NT2/D1 (cell line): ENCODE data around the gene COX8C.

ENCODE experiments used
- DNase-seq: peaks from one replicate; pipeline ENCODE4 v3.0.0-alpha.2; 2011; ENCODE audit warnings: low read depth, low spot score
- H3K27me3 ChIP-seq: 2 replicates; pipeline ENCODE4 v1.6.0; 2011; ENCODE audit warnings: mild to moderate bottlenecking; ENCODE audit not compliant: insufficient read length, insufficient read depth
- H3K36me3 ChIP-seq: 2 replicates; pipeline ENCODE4 v1.6.1; 2011; ENCODE audit warnings: mild to moderate bottlenecking, low read length, mixed read lengths; ENCODE audit not compliant: insufficient read depth, insufficient read length
- H3K4me1 ChIP-seq: 2 replicates; pipeline ENCODE4 v1.5.1; 2011; ENCODE audit not compliant: insufficient read depth, insufficient read length
- H3K4me3 ChIP-seq: 2 replicates; pipeline ENCODE4 v1.5.1; 2011; ENCODE audit warnings: low read depth; ENCODE audit not compliant: insufficient read length
- H3K9ac ChIP-seq: 2 replicates; pipeline ENCODE4 v1.6.0; 2011; ENCODE audit warnings: low read depth; ENCODE audit not compliant: insufficient read length
- H3K9me3 ChIP-seq: 2 replicates; pipeline ENCODE4 v1.5.1; 2011; ENCODE audit warnings: mild to moderate bottlenecking, low read length; ENCODE audit not compliant: insufficient read depth
- SUZ12 ChIP-seq: IDR thresholded peaks from 2 replicates; pipeline ENCODE4 v1.6.1; 2011; ENCODE audit not compliant: insufficient read length, insufficient read depth; ENCODE audit errors: extremely low read depth
- YY1 ChIP-seq: IDR thresholded peaks from 2 replicates; pipeline ENCODE4 v1.6.1; 2011; ENCODE audit not compliant: insufficient read length, insufficient read depth
- ZNF274 ChIP-seq: IDR thresholded peaks from 2 replicates; pipeline ENCODE4 v1.6.1; 2011; ENCODE audit warnings: mild to moderate bottlenecking, low read depth, low read length

Gene COX8C

DNA sequence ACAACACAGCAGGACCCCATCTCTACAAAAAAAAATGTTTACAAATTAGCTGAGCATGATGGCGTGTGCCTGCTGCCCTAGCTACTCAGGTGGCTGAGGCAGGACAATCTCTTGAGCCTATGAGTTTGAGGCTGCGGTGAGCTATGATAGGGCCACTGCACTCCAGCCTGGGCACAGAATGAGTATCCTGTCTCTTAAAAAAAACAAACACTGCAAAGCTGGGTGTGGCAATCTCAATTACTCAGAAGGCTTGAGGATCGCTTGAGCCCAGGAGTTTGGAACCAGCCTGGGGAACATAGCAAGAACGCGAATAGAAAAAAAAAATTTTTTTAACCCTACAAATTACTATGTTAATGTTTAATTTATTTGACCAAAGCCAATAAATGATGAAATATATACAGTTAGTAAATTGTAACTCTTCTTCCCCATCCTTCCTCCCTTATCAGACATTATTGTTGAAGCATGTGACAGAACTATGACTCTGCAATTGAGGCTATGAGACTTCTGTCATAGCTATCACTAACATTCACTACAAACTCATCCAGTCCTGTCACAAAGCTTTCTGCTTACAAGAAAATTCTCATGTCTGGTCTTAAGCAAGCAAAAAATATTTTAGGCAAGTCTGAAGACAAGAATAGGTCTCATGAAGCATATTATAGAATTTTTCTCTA lies 23.9 kb upstream of the COX8C start:
- TF ChIP-seq ZNF274 (no peak), YY1 (no peak), SUZ12 (no peak)
- no peak overlapping the region for H3K9ac ChIP-seq
- H3K9me3 ChIP-seq, result no peaks in the 10 kb centered on the region
- no peak for DNase-seq
- H3K36me3 ChIP-seq, result peaks cover 20% of the 10 kb centered on the region
- H3K27me3 ChIP-seq, result no peaks in the 10 kb centered on the region
- H3K4me3 ChIP-seq, result no peak overlapping the region
- peaks cover 3% of the 10 kb centered on the region for H3K4me1 ChIP-seq

DNA sequence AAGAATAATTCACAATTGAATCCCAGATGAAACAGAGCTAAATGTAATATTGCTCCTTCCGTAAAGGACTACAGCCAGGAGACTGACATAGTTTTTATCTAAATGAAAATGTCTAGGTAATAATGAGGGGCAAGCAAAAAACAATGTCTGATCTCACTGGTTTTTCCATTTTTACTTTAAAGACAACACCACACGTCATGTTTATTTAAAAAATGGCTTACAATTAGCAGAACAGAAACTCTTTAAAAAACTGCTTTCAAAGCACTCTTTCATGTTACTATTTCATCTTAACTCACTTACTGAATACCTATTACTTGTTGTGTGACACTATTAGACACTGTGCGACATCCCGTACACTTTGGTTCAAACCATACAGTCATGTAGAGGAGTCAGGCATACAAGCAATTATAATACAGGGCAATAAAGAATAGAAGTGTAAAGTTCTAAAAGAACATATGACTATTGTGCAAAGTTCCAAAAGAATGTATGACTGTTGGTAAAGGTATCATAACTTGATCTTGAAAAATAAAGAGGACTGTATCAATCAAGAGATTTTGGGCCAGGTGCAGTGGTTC lies 23.3 kb upstream of the COX8C start:
- Histone ChIP-seq H3K36me3 (peaks cover 20% of the 10 kb centered on the region), H3K4me3 (no peak overlapping the region), H3K27me3 (no peaks in the 10 kb centered on the region), H3K4me1 (peaks cover 3% of the 10 kb centered on the region), H3K9me3 (no peaks in the 10 kb centered on the region), H3K9ac (no peak overlapping the region)
- DNase-seq, result no peak
- TF ChIP-seq SUZ12, result no peak
- TF ChIP-seq YY1, result no peak
- TF ChIP-seq ZNF274, result no peak

DNA sequence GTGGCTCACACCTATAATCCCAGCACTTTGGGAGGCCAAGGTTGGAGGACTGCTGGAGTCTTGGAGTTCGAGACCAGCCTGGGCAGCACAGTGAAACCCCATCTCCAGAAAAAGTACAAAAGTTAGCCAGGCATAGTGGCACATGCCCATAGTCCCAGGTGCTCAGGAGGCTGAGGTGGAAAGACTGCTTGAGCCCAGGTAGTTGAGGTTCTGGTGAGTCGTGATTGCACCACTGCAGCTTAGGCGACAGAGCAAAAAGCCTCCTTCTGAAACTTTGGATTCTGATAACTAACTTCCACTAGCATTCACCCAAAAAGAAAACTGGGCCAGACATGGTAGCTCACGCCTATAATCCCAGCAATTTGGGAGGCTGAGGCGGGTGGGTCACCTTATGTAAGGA lies 20.8 kb upstream of the COX8C start:
- Histone ChIP-seq H3K27me3 (no peaks in the 10 kb centered on the region), H3K9ac (no peak overlapping the region), H3K4me1 (no peaks in the 10 kb centered on the region), H3K9me3 (no peaks in the 10 kb centered on the region), H3K36me3 (peaks cover 20% of the 10 kb centered on the region), H3K4me3 (no peak overlapping the region)
- no peak for TF ChIP-seq YY1
- no peak for TF ChIP-seq SUZ12
- no peak for DNase-seq

DNA sequence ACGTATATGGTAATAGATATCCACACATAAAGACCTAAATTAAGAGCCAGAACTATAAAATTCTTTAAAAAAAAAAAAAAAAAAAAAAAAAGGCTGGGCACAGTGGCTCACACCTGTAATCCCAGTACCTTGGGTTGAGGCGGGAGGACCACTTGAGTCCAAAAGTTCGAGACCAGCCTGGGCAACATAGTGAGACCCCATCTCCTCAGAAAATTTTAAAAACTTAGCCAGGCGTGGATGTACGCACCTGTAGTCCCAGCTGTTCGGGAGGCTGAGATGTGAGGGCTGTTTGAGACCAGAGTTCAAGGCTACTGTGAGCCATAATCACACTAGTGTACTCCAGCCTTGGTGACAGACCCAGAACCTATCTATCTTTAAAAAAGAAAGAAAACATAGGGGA lies 18.4 kb upstream of the COX8C start:
- H3K9ac ChIP-seq, result no peak overlapping the region

DNA sequence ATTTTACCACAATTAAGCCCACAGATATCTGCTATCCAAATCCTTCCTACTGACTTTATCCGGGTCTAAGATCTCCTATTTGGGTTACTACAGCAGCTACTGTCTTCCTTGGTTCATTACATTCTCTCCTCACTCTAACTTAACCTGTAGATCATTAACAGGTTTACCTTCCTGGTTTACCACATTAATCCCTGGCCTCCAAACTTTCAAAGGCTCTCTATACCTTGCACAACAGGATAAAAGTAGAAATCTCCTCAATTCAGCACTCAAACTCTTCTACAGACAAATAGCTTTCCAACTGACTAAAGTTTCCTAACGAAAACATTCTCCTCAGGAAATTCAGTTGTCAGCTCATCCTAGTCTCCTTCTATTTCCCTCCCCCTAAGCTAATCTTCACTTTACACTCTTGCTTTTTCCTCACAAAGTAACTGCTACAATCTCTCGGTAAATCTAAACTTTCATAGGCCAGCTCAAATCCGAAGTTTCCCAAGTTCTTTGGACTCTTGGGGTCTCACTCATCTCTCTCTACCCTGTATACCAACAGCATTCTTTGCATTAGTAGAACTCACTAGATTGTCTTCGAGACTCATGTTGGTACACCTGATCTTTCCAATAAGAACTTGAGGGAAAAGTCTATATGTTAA lies 16.9 kb upstream of the COX8C start:
- no peak for DNase-seq
- no peaks in the 10 kb centered on the region for H3K4me1 ChIP-seq
- no peak overlapping the region for H3K4me3 ChIP-seq
- TF ChIP-seq ZNF274 (no peak), YY1 (no peak), SUZ12 (no peak)
- no peaks in the 10 kb centered on the region for H3K27me3 ChIP-seq
- no peak overlapping the region for H3K9ac ChIP-seq
- no peaks in the 10 kb centered on the region for H3K9me3 ChIP-seq
- no peaks in the 10 kb centered on the region for H3K36me3 ChIP-seq

More for the DNA sequence above, 18.4 kb upstream of the COX8C start:
- no peak for DNase-seq
- Histone ChIP-seq H3K9me3 (no peaks in the 10 kb centered on the region), H3K4me3 (no peak overlapping the region), H3K4me1 (no peaks in the 10 kb centered on the region), H3K36me3 (peaks cover 8% of the 10 kb centered on the region), H3K27me3 (no peaks in the 10 kb centered on the region)
- TF ChIP-seq SUZ12 (no peak), ZNF274 (no peak), YY1 (no peak)

DNA sequence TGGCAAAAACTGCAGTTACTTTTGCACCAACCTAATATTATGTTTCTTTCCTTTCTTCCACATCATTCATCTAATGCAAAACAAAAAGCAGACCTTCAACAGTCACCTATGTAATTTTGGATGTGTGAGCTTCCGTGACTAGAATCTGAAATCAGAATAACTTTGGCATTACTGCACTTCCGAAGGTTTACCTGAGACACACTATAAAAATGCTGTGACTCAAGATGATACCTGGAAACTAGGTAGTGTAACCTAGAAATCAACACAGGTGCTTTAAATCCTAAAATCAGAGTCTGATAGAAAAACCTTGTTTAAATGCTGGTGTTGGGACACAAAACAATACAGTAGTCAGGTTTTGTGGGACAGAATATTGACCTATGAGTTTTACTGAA lies 16.4 kb upstream of the COX8C start:
- no peaks in the 10 kb centered on the region for H3K4me1 ChIP-seq
- H3K9ac ChIP-seq, result no peak overlapping the region
- H3K4me3 ChIP-seq, result no peak overlapping the region
- TF ChIP-seq SUZ12, result no peak
- no peak for TF ChIP-seq YY1
- TF ChIP-seq ZNF274, result no peak
- no peaks in the 10 kb centered on the region for H3K27me3 ChIP-seq
- H3K36me3 ChIP-seq, result no peaks in the 10 kb centered on the region
- no peaks in the 10 kb centered on the region for H3K9me3 ChIP-seq
- DNase-seq, result no peak

DNA sequence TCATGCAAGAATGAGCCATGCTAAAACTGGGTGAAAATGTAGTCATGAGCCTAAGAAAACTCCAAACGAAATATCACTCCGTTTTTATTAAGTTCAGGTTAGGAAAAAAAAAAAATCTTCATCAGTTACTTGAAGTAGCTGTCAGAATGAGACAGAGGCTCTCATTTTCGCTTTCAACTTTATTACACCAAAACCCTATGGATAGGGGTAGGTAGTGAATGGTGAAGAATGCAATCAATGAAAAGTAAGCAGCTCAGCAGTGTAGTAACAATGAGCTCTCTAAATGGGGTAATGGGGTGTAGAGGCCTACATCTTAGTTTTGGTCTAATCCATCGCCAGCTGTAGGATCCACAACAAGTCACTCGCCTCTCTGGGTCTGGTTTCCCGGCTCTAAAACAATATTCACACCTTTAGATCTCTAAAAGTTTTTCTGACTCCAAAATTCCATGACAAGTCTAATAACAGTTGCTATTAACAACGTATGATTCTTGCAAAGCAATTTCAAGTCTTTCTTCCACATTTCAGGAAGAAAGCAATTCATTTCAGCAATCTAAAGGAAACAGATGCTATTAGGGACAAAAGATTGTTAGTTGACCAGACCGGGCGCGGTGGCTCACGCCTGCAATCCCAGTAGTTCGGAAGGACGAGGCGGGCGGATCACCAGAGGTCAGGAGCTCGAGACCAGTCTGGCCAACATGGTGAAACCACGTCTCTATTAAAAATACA lies 15.8 kb upstream of the COX8C start:
- DNase-seq, result no peak
- Histone ChIP-seq H3K27me3 (no peaks in the 10 kb centered on the region), H3K36me3 (no peaks in the 10 kb centered on the region), H3K9ac (no peak overlapping the region), H3K4me3 (no peak overlapping the region), H3K9me3 (no peaks in the 10 kb centered on the region), H3K4me1 (no peaks in the 10 kb centered on the region)
- TF ChIP-seq YY1, result no peak
- no peak for TF ChIP-seq ZNF274
- no peak for TF ChIP-seq SUZ12
